GM18867 (cell line): ENCODE data around the gene FMN2.
"Not testable (repeated sequence)": the region's sequence is repeated elsewhere in the genome, so short reads cannot be mapped to it uniquely, and the experiment has no call there.

Source experiments
- ATAC-seq: cut with Tn5 transposase; IDR thresholded peaks from one replicate; pipeline ENCODE4 v1.9.1; 2021; ENCODE audit warnings: mild to moderate bottlenecking, moderate library complexity; ENCODE audit not compliant: unreplicated experiment

The FMN2 gene

DNA sequence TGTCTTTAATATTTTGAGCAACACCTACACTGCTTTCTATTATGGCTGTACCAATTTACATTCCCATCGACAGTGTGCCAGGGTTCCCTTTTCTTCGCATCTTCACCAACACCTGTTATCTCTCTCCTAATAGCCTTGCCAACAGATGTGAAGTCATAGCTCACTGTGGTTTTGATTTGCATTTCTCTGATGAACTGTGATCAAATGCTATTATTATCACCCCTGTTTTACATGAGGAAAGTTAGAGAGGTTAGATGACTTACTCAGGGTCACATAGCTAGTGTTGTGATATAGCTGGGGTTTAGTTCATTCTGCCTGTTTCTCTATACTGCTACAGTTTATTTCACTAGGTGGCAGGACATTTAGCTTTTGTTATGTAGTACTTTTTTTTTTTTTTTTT is 204.1 kb downstream of the FMN2 start:
- peak; percentile 95 for ATAC-seq

DNA sequence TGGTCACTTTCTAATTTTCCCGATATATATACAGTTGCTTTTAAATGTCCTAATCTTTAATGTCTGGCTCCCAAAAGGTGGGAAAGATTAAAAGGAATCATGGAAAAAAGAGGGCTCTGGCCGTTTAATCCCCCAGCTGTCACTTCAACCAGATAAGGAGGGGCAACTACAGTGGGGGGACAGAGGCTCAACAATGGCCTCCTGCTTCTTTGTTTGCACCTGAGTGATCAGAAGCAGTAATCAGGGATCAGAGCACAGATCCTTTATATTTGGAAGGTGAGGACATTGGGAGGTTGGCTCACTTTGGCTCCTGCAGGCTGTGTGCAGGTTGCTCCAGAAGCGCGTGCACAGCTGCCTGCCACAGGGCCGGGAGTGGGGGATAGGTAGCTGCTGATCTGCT is 212.8 kb downstream of the FMN2 start:
- ATAC-seq, result no peak

DNA sequence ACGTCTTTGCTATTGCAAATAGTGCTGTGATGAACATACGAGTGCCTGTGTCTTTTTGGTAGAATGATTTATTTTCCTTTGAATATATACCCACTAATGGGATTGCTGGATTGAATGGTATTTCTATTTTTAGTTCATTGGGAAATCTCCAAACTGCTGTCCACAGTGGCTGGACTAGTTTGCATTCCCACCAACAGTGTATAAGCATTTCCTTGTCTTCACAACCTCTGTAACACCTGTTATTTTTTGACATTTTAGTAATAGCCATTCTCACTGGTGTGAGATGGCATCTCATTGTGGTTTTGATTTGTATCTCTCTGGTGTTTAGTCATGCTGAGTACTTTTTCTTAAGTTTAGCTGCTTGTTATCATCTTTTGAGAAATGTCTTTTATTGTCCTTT is 215.0 kb downstream of the FMN2 start:
- no peak for ATAC-seq

DNA sequence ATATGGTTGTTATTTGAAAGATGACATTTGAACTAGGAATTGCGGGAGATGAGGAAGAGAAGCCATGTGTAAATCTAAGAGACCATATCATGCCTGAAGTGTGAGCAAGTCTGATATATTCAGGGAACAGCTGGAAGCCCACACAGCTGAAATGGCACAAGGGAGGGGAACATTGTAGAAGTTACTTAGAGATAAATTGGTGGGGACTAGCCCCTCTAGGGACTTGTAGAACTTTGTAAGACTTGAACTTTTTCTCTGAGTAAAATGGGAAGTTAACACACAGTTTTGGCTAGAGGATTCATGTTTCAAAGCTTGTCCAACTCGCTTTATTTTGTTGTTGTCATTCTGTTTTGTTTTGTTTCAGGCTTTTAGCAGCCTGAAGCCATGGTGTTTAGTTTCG is 216.4 kb downstream of the FMN2 start:
- ATAC-seq, result no peak

DNA sequence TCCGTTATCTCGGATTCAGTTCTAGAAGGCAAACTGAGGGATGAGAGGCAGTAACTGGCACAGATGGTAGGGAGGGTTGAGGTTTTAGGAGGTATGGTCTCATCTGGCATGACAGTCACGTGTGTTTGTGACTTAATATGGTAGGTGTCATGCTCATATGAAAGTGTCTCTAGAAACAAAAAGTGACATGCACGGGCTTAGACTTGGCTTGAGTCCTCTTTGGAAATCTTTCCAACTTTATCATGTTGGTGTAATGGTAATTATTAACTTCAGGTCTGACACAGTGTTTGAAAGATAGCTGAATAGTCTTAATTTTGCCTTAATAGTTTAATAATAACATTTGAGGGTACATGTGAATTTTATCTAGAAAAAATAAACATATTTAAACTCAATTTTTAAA is 218.1 kb downstream of the FMN2 start:
- ATAC-seq, result no peak

DNA sequence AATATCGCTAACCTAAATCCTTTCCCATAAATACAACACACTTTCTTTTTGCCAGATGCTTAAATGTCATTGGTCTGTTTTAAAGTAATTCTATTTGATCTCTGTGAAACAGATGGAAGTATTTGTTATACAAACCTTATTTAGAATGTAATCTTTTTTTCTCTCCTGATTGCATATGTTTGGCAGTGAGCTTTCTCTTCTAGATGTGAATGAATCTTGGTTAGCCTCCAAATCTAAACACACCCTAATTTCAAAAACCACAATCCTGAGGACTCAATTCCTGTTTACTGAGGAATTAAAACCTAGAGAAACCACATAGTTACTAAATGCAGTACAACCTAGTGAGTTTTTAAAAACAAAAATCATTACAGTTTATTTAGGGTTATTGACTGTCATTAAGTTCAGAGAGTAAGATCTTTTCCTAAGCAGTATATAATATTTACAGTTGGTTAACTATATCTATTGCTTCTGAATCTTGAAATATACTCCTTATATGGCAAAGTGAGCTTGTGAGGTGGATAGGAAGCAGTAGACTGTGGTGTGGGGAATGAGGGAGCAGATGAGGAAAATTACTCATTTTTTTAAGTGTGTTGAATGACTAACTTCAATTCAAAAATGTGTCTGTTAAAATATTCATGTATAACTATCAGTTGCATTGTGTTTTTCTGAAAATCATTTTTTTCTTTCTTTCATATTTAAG is 218.7 kb downstream of the FMN2 start:
- no peak for ATAC-seq

DNA sequence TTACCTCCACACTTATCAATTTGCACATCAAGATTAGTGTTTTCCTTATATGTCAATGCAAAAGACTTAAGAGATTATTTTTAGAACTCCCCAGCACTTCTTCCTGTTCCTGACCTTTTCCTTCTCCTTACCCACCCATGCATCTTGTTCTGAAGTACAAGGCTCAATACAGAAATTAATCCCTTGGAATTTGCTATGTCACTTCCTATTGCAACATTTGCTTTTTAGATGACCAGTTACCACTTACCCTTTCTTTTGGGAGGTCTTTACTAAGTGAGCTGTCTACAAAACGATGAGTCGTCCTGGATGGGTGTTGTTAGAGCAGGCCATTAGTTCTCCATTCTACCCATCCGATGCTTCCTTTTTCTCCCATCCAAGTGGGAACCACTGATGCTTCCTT is 221.2 kb downstream of the FMN2 start:
- no peak for ATAC-seq

DNA sequence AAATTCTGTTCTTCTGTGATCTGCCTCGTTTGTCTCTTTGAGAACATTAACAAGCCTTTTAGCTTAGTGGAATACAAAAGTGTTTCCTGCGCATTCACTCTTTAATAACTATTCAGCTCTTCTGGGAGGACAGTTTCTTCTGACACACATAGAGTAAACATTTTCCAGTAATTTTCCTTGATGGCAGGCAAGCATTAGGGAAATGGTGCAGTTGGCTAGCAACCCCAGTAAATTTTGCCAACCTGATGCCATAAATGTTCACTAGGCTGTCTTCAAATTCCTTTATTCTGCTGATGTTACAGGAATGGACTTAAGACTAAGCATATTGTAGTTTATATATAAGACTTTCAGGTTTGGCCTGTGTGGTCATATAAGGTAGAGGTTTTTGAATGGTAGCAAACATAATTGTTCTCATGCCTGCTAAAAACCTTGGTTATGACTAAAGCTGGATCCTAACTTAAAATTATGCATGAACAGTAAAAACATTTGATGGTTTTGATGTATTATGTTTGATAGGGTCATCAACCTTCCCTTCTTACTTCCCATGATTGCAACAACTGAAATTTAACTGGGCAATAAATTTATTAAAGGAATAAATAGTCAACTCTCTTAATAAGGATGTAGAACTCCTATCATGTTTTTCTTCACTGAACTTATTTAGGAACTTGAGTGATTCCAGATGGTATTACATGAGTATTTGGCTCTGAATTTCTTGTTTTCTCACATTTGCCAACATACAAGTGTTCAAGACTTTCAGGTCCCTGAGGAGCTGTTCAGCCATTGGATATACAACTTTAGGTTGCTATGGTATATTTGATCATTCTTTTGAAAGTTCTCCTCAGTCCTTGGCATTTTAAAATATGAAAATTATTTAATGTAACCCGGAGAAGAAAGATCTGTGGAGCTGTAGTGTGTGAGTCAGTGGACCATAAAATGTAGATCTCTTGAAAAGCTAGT is 223.4 kb downstream of the FMN2 start:
- ATAC-seq, result no peak

DNA sequence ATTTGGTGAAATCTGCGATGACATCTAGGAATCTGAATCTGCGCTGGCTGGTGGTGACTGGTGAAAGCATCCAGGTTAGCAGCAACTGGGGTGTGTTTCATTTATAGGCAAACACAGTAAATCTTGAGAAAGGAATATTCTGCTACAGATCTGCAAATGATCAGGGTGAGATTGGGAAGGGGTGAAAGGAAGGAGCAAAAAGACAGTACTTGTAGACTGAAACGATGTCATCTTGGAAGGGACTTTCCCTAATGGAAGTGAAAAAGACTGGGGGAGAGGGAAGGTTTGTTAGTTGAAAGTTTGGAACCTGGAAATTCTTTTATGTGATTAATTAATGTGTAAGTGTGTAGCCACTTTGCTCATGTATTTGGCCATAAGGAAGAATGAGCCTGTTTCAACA is 228.3 kb downstream of the FMN2 start:
- no peak for ATAC-seq

DNA sequence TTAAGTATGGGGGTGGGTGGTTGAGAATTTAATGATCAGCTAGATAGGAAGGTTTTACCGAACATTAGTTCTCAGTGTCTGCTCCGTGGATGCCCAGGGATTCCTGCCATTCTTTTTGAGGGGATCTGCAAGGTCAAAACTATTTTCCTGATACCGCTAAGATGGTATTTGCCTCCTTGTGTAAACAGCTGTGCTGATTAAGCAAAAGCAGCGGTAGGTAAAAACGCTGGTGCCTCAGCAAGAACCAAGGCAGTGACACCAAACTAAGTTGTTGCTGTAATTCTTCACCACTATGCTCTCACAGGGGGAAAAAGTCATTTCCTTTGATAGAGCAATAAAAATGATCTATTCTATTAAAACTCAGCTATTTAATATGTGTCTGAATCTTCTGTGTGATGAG is 229.0 kb downstream of the FMN2 start:
- ATAC-seq, result no peak

DNA sequence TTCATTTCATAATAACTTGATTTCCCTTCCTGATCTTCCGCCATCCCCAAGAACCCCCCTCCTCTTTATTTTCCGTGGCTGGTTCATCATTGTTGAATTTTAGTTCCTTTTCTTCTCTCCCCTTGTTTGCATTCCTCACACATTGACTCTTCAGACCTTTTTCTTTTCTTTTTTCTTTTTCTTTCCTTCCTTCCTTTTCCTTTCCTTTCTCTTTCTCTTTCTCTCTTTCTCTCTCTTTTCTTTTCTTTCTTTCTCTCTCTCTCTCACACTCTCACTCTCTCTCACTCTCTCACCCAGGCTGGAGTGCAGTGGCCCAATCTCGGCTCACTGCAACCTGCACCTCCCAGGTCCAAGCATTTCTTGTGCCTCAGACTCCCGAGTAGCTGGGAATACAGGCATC is 231.3 kb downstream of the FMN2 start:
- ATAC-seq, result no peak

DNA sequence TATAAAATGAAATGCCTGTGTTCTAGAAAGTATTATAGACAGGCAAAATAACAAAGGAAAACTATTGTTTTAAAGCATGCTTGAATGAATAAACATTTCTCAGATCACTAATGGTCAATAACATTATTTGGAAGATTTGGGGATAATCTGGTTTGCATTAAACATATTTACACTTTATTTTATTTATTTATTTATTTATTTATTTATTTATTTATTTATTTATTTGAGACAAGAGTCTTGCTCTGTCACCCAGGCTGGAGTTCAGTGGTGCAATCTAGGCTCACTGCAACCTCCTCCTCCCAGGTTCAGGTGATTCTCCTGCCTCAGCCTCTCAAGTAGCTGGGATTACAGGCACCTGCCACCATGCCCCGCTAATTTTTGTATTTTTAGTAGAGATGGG is 236.7 kb downstream of the FMN2 start:
- ATAC-seq, result not testable (repeated sequence)

DNA sequence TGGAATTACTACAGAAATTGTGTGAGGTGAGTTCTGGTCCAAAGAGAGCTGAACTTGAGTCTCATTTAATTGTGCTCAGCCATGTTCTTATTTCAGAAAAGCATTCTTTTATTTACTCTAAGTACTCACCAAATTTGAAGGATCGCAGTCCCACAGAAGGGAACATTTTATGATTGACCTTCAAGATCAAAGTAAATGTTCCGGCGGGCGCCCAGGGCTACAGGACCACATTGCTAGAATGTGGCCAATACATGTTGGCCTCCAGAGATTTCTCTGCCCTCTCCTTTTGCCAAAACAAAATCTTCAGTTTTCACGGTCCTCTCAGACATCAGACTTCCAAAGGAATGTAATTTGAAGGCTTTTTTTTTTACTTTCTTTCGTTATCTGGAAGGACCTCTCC is 237.8 kb downstream of the FMN2 start:
- ATAC-seq, result no peak

DNA sequence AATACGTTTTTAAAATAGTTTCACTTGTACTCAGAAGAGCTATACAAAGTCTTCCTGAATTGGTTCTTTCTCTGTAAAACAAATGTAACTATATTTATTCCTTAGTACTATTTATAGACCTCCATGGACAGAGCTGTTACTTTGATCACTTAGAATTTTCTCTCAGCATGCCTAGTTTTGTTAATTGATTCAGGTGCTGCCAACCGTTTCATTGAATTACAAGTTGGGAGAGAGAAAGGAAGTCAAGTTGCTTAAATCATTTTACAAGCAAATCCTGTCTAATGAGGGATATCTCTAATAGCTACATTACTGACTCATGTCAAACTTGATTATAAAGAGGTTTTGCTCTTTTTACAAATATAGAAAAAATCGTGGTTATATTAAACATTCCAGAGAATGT is 241.0 kb downstream of the FMN2 start:
- ATAC-seq, result no peak

DNA sequence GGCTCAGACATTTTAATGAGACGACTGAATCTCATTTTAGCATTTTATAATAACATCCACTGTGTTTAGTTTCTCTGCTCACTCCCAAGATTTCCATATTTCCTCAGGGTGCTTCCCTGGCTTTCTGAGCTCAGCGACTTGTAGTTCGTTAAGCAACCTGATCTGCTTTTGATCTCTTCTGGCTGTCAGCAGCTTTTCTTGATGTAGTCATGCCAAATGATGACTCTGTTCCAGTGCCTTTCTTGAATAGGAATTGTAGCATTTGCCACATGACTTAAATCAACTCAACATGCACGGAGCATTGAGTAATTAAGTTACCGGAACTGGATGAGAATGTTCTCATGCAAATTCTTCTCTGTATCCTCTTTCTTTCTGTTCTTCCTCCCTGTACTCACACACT is 246.1 kb downstream of the FMN2 start:
- no peak for ATAC-seq

DNA sequence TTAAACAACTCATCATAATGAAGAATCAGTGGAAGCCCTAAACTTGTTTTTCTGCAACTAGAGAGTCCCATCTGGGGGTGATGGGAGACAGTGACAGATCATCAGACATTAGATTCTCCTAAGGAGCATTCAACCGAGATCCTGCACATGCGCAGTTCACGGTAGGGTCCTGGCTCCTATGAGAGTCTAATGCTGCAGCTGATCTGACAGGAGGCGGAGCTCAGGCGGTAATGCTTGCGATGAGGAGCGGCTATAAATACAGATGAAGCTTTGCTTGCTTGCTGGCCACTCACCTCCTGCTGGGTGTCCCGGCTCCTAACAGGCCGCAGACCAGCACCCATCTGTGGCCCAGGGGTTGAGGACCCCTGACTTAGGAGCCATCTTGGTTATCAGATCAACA is 247.2 kb downstream of the FMN2 start:
- ATAC-seq, result no peak

DNA sequence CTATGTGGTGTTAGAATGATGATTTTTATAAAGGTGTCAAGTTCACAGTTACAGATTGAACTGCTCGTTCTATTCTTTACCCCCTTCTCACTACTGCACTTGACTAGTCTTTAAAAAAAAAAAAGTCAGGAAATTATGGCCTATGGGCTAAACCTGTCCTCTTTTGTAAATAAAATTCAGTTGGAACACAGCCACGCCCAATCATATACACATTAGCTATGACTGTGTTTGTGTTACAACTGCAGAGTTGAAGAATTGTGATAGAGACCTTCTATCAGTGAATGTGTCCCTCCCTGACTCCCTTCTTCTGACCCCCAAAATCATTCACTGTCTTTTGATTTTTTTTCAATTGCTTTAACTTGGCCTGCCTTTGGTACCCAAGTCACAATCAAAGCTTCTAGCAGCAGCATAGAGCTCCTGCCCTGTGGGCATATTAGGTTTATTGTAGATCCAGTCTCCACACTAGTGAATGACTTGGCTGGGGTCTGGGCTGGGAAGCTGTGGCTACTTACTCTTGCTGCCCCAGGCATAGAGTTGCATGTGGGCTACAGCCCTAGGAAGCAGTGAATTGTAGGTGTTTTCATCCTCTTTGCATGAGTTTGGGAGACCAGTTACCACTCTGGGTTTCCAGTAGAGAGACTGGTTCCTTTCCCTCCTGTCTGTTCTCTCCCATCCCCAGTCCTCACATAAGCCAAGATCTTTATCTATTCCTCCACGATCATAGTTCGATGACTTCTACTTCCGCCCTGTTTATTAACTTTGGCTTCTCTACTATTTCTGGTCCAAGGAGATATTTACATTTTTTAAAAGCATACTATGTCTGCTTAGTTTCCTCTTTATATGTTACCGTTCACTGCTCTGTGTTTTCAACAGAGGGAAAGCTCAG is 249.9 kb downstream of the FMN2 start:
- no peak for ATAC-seq

DNA sequence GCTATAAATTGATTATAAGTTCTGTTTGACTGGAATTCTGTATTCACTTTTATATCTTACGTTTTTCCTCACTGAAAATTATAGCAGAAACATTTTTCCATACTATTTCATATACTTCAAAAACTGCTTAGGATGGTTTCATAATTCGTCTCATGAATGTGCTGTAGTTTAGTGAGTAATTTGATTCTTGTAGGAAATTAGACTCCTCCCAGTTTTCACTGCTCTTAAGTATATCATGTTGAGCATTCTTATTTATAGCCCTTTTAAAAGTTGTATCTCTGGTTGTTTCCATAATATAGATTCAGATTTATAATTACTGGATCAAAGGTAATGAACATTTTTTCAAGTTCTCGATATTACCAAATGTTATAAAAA is 250.6 kb downstream of the FMN2 start:
- no peak for ATAC-seq

DNA sequence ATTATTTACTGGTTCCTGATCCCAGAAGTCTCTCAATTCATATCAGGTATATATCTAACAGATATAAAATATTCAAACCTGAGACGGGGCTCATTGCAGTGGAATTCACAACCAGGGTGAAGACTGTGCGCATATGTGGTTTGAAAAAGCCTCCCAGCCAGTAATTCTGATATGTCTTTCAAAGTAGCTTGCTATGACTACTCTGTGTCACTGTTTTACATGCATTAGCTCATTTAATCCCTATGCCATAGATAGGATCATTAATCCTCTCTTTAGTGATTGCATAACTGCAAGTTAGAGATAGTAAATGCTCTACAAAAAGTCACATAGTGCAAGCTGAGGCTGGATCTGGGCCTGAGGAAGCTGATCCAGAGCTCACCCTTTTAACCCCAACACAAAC is 251.4 kb downstream of the FMN2 start:
- no peak for ATAC-seq

DNA sequence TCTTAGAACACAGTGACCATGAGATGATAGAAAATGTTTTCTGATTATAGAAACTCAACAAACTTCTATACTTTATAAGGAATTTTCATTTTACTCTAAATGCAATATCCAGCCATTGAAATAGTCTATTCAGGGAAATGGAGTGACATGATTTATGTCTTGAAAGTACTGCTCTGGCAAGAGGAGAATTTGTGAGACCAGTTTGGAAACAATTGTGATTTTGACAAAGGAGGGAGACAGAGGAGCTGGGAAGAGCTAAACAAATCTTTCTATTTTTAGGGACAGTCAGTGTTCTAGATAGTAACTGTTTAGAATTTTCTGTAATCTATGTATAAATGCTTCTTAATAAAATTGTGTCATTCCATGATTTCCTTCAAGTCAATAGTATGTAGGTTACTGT is 252.3 kb downstream of the FMN2 start:
- no peak for ATAC-seq

DNA sequence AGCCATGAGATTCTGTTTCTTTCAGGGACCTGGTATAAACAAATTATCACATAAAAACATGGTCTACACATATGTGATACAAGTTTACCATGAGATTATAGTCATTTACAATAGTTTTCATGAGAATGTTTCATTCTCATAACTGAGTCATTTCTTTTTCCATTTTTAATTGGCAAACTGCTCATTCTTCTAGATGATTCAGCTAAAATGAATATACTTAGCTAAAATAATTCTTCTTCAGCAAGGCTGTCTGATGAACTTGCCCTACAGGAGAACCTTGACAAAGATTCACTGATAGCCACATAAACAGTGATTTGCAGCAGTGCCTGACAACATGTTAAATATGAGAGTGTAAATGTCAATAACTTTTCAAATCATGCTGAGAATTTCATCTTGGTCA is 253.2 kb downstream of the FMN2 start:
- ATAC-seq, result no peak
